H9 (cell line): ENCODE measurements around the gene PKP1. TPM values are rescaled to one million over a fixed set of nuclear protein-coding genes. Genes with fewer than 3 reads are reported as not detected.
A peak's percentile ranks its signal among the peaks of the same experiment; 100 is the strongest.

Experiments used
- DNase-seq: peaks from one replicate; pipeline ENCODE4 v3.0.0-alpha.2; 2017
- H2AFZ ChIP-seq: one replicate; pipeline ENCODE4 v1.6.1; 2013; ENCODE audit warnings: mild to moderate bottlenecking, low read length, control low read depth, moderate library complexity
- H2AK5ac ChIP-seq: 2 replicates; pipeline ENCODE4 v1.6.1; 2013; ENCODE audit warnings: low read length, control low read depth, mixed read lengths; ENCODE audit not compliant: insufficient read length
- H2BK120ac ChIP-seq: one replicate; pipeline ENCODE4 v1.6.1; 2013; ENCODE audit warnings: low read depth, mild to moderate bottlenecking, low read length, control low read depth, inconsistent platforms; ENCODE audit not compliant: poor library complexity, severe bottlenecking
- H2BK12ac ChIP-seq: 2 replicates; pipeline ENCODE4 v1.6.1; 2013; ENCODE audit warnings: low read length, control low read depth, mixed read lengths, low read depth; ENCODE audit not compliant: insufficient read length
- H2BK15ac ChIP-seq: 2 replicates; pipeline ENCODE4 v1.6.1; 2013; ENCODE audit warnings: low read depth, low read length, control low read depth
- H2BK20ac ChIP-seq: one replicate; pipeline ENCODE4 v1.6.1; 2013; ENCODE audit warnings: low read depth, mild to moderate bottlenecking, low read length, control low read depth, inconsistent platforms; ENCODE audit not compliant: poor library complexity, severe bottlenecking
- H2BK5ac ChIP-seq: 2 replicates; pipeline ENCODE4 v1.6.1; 2013; ENCODE audit warnings: low read length, control low read depth, mixed read lengths; ENCODE audit not compliant: insufficient read length
- H3K14ac ChIP-seq: 2 replicates; pipeline ENCODE4 v1.6.1; 2013; ENCODE audit warnings: low read length, control low read depth; ENCODE audit not compliant: insufficient read depth
- H3K18ac ChIP-seq: 2 replicates; pipeline ENCODE4 v1.6.1; 2013; ENCODE audit warnings: low read depth, mild to moderate bottlenecking, mixed read lengths, low read length, control low read depth; ENCODE audit not compliant: insufficient read length
- H3K23ac ChIP-seq: 2 replicates; pipeline ENCODE4 v1.6.1; 2013; ENCODE audit warnings: low read length, control low read depth, mixed read lengths, low read depth; ENCODE audit not compliant: insufficient read length
- H3K23me2 ChIP-seq: 2 replicates; pipeline ENCODE4 v1.6.1; 2013; ENCODE audit warnings: low read depth, mild to moderate bottlenecking, mixed read lengths, low read length, control low read depth; ENCODE audit not compliant: insufficient read length, poor library complexity, severe bottlenecking
- H3K27ac ChIP-seq: 2 replicates; pipeline ENCODE4 v1.5.1; 2013; ENCODE audit warnings: low read length, control low read depth, mixed read lengths, low read depth; ENCODE audit not compliant: insufficient read length
- H3K27me3 ChIP-seq: 2 replicates; pipeline ENCODE4 v1.6.1; 2013; ENCODE audit warnings: low read length, control low read depth, inconsistent platforms; ENCODE audit not compliant: insufficient read depth
- H3K4ac ChIP-seq: 2 replicates; pipeline ENCODE4 v1.6.1; 2013; ENCODE audit warnings: low read depth, mild to moderate bottlenecking, control low read depth, inconsistent platforms, low read length, moderate library complexity
- H3K4me1 ChIP-seq: 2 replicates; pipeline ENCODE4 v1.6.1; 2013; ENCODE audit warnings: low read length, control low read depth, inconsistent platforms; ENCODE audit not compliant: insufficient read depth
- H3K4me2 ChIP-seq: 2 replicates; pipeline ENCODE4 v1.6.1; 2013; ENCODE audit warnings: low read length, control low read depth, mixed read lengths; ENCODE audit not compliant: insufficient read length, insufficient read depth
- H3K56ac ChIP-seq: 2 replicates; pipeline ENCODE4 v1.6.1; 2013; ENCODE audit warnings: low read depth, mild to moderate bottlenecking, mixed read lengths, low read length, control low read depth; ENCODE audit not compliant: insufficient read length
- H3K79me1 ChIP-seq: 2 replicates; pipeline ENCODE4 v1.6.1; 2013; ENCODE audit warnings: low read depth, mild to moderate bottlenecking, moderate library complexity, low read length, control low read depth, inconsistent platforms; ENCODE audit not compliant: insufficient read depth, poor library complexity, severe bottlenecking
- H3K79me2 ChIP-seq: 2 replicates; pipeline ENCODE4 v1.6.1; 2013; ENCODE audit warnings: low read length, control low read depth, inconsistent platforms; ENCODE audit not compliant: insufficient read depth
- H3K9ac ChIP-seq: 2 replicates; pipeline ENCODE4 v1.6.1; 2013; ENCODE audit warnings: low read length, control low read depth, mixed read lengths; ENCODE audit not compliant: insufficient read length; ENCODE audit errors: extremely low read depth
- H3K9me3 ChIP-seq: one replicate; pipeline ENCODE4 v1.6.1; 2013; ENCODE audit warnings: low read depth, low read length, inconsistent platforms; ENCODE audit not compliant: control insufficient read depth
- H3T11ph ChIP-seq: one replicate; pipeline ENCODE4 v1.6.1; 2013; ENCODE audit warnings: mild to moderate bottlenecking, low read length, control low read depth, inconsistent platforms
- H4K20me1 ChIP-seq: one replicate; pipeline ENCODE4 v1.6.1; 2013; ENCODE audit not compliant: control insufficient read depth, insufficient read length, insufficient read depth
- H4K5ac ChIP-seq: 2 replicates; pipeline ENCODE4 v1.6.1; 2013; ENCODE audit warnings: low read depth, mild to moderate bottlenecking, mixed read lengths, low read length, control low read depth; ENCODE audit not compliant: insufficient read length
- H4K8ac ChIP-seq: replicated peaks from 2 replicates; pipeline ENCODE4 v1.6.1; 2013; ENCODE audit warnings: low read length, control low read depth, mixed read lengths, low read depth; ENCODE audit not compliant: insufficient read length
- H4K91ac ChIP-seq: 2 replicates; pipeline ENCODE4 v1.6.1; 2013; ENCODE audit warnings: low read depth, mild to moderate bottlenecking, moderate library complexity, mixed read lengths, low read length, control low read depth; ENCODE audit not compliant: insufficient read length
- H3K27ac Mint-ChIP-seq, 3 experiments: 2 replicates in 2 of 3; 3 replicates in 1 of 3; pipeline ENCODE4 v1.8.0; 2020 to 2021; ENCODE audit warnings: mixed read lengths in 3 of 3, mild to moderate bottlenecking in 1 of 3, moderate library complexity in 1 of 3
- H3K27me3 Mint-ChIP-seq: 2 replicates; pipeline ENCODE4 v1.8.0; 2021; ENCODE audit warnings: low read depth, mild to moderate bottlenecking, moderate library complexity, mixed read lengths
- H3K36me3 Mint-ChIP-seq, 3 experiments: 2 replicates in 2 of 3; 3 replicates in 1 of 3; pipeline ENCODE4 v1.8.0; 2020 to 2021; ENCODE audit warnings: low read depth in 3 of 3, mixed read lengths in 3 of 3; ENCODE audit not compliant: insufficient read depth in 1 of 3
- H3K4me1 Mint-ChIP-seq, 2 experiments: 2 replicates each; pipeline ENCODE4 v1.8.0; 2020; ENCODE audit warnings: mixed read lengths in 2 of 2
- H3K4me3 Mint-ChIP-seq, 2 experiments: 2 replicates in 1 of 2; 3 replicates in 1 of 2; pipeline ENCODE4 v1.8.0; 2020 to 2021; ENCODE audit warnings: mild to moderate bottlenecking in 2 of 2, mixed read lengths in 2 of 2, moderate library complexity in 1 of 2
- H3K9me3 Mint-ChIP-seq, 2 experiments: 2 replicates in 1 of 2; 3 replicates in 1 of 2; pipeline ENCODE4 v1.8.0; 2020; ENCODE audit warnings: mild to moderate bottlenecking in 2 of 2, mixed read lengths in 2 of 2, moderate library complexity in 1 of 2
- CTCF ChIP-seq: fragments of 200-600 bp; sonication (generic); conservative IDR thresholded peaks from 3 replicates; pipeline ENCODE4 v1.8.0; 2021; ENCODE audit warnings: antibody characterized with exemption, mild to moderate bottlenecking
- WGBS: extraction: QIAGEN DNeasy Blood & Tissue Kit; methylation state at CpG from one replicate; pipeline ENCODE4 v1.1.7; 2013; ENCODE audit warnings: missing lambda C conversion rate, low lambda C conversion rate, mixed read lengths; ENCODE audit not compliant: insufficient read length; ENCODE audit errors: extremely low coverage; 5-methylcytosine and 5-hydroxymethylcytosine counted together
- total RNA-seq: library from RNA; stranded (reverse); gene quantifications from 2 replicates; pipeline ENCODE4 v1.2.1, GENCODE V29; 2021

PKP1 gene
- total RNA-seq, 1 experiment from 2014 or later, result 0.09 TPM

GRCh38 chr1:201261771-201262547, 21.3 kb upstream of the PKP1 start:
- Histone ChIP-seq H2BK5ac (no peak overlapping the region), H2BK120ac (no peak overlapping the region), H2BK12ac (no peak overlapping the region), H3K27me3 (no peaks in the 10 kb centered on the region), H3K23me2 (peaks cover 6% of the 10 kb centered on the region), H2BK20ac (no peak overlapping the region), H4K20me1 (no peaks in the 10 kb centered on the region), H3K9ac (no peak overlapping the region), H4K91ac (no peak overlapping the region), H3K4ac (no peak overlapping the region), H4K5ac (no peak overlapping the region), H3K9me3 (no peaks in the 10 kb centered on the region), H3K79me2 (no peaks in the 10 kb centered on the region), H3T11ph (no peak overlapping the region), H2BK15ac (no peak overlapping the region), H3K4me2 (no peak overlapping the region), H2AK5ac (no peak overlapping the region), H3K14ac (no peak overlapping the region), H3K56ac (no peak overlapping the region), H3K18ac (no peak overlapping the region), H3K4me1 (no peaks in the 10 kb centered on the region), H4K8ac (no peak overlapping the region), H2AFZ (no peak overlapping the region), H3K23ac (no peak overlapping the region), H3K79me1 (no peaks in the 10 kb centered on the region), H3K27ac (no peak overlapping the region)
- H3K4me1 Mint-ChIP-seq, result peaks cover 3 to 7% of the 10 kb centered on the region in 2 experiments; a peak in 3 of 4 replicates
- no peak for TF ChIP-seq CTCF
- no CpG with 5 or more reads among the region's 8 CpGs for WGBS
- H3K27ac Mint-ChIP-seq, result peak overlapping the region in 1 of 3 experiments; percentile 20; a peak in 1 of 7 replicates
- no peaks in the 10 kb centered on the region for H3K36me3 Mint-ChIP-seq
- no peak overlapping the region for H3K4me3 Mint-ChIP-seq
- no peak for DNase-seq
- H3K27me3 Mint-ChIP-seq, result peaks cover 39% of the 10 kb centered on the region
- H3K9me3 Mint-ChIP-seq, result no peaks in the 10 kb centered on the region; a peak in 1 of 5 replicates
